Liver (tissue), 9 donors: ENCODE results near the gene DOCK1. TPM values are rescaled to one million over a fixed set of nuclear protein-coding genes. Genes with fewer than 3 reads are reported as not detected.

Source experiments
- DNase-seq: peaks from one replicate; pipeline ENCODE4 v3.0.0-alpha.2; 2017; ENCODE audit warnings: low spot score
- H3K27ac ChIP-seq, 2 donors: one replicate each; pipeline ENCODE4 v1.7.0; 2013; ENCODE audit warnings: inconsistent platforms in 2 of 2, low read length in 2 of 2, control low read depth in 1 of 2, low read depth in 1 of 2, mild to moderate bottlenecking in 1 of 2
- H3K27me3 ChIP-seq, 4 donors: one replicate each; pipeline versions ENCODE4 v1.6.1 to v1.7.0; 2013; ENCODE audit warnings: low read length in 3 of 4, inconsistent platforms in 1 of 4, mild to moderate bottlenecking in 1 of 4, moderate library complexity in 1 of 4; ENCODE audit not compliant: control insufficient read depth in 4 of 4, insufficient read depth in 4 of 4
- H3K36me3 ChIP-seq, 4 donors: one replicate each; pipeline versions ENCODE4 v1.6.1 to v1.7.0; 2013; ENCODE audit warnings: low read length in 3 of 4, mild to moderate bottlenecking in 3 of 4, low read depth in 1 of 4, moderate library complexity in 1 of 4; ENCODE audit not compliant: control insufficient read depth in 4 of 4, insufficient read depth in 3 of 4
- H3K4me1 ChIP-seq, 4 donors: one replicate each; pipeline versions ENCODE4 v1.6.1 to v1.7.0; 2013; ENCODE audit warnings: low read length in 3 of 4, mild to moderate bottlenecking in 3 of 4, moderate library complexity in 1 of 4; ENCODE audit not compliant: control insufficient read depth in 4 of 4, insufficient read depth in 4 of 4
- H3K4me3 ChIP-seq, 3 donors: one replicate each; pipeline versions ENCODE4 v1.6.1 to v1.7.0; 2013; ENCODE audit warnings: low read length in 3 of 3, control low read depth in 1 of 3, low read depth in 1 of 3, mild to moderate bottlenecking in 1 of 3
- H3K9ac ChIP-seq, 2 donors: one replicate each; pipeline ENCODE4 v1.7.0; 2013; ENCODE audit warnings: low read length in 2 of 2, mild to moderate bottlenecking in 2 of 2, moderate library complexity in 2 of 2, control low read depth in 1 of 2, low read depth in 1 of 2
- H3K9me3 ChIP-seq, 4 donors: one replicate each; pipeline versions ENCODE4 v1.6.1 to v1.7.0; 2013; ENCODE audit warnings: low read length in 3 of 4; ENCODE audit not compliant: control insufficient read depth in 4 of 4
- ATF3 ChIP-seq: IDR thresholded peaks from 2 replicates; pipeline ENCODE4 v1.6.1; 2016; ENCODE audit warnings: antibody characterized with exemption
- CTCF ChIP-seq: fragments of 150-350 bp; IDR thresholded peaks from 2 replicates; pipeline ENCODE4 v1.5.1; 2017; ENCODE audit warnings: improper control_type of control experiment, low read depth, low read length; ENCODE audit not compliant: missing input control
- EGR1 ChIP-seq, 2 donors: IDR thresholded peaks; 2 replicates each; pipeline ENCODE4 v1.6.1; 2016 to 2018; ENCODE audit warnings: antibody characterized with exemption in 2 of 2, low read depth in 2 of 2
- FOXA1 ChIP-seq: IDR thresholded peaks from 2 replicates; pipeline ENCODE4 v1.6.1; 2016; ENCODE audit warnings: antibody characterized with exemption
- FOXA2 ChIP-seq: IDR thresholded peaks from 2 replicates; pipeline ENCODE4 v1.6.1; 2016; ENCODE audit warnings: antibody characterized with exemption
- GABPA ChIP-seq, 2 donors: IDR thresholded peaks in 1 of 2; conservative IDR thresholded peaks in 1 of 2; 2 replicates each; pipeline ENCODE4 v1.6.1; 2016; ENCODE audit warnings: antibody characterized with exemption in 2 of 2, mild to moderate bottlenecking in 1 of 2, moderate library complexity in 1 of 2
- HNF4A ChIP-seq, 2 donors: conservative IDR thresholded peaks; 2 replicates each; pipeline ENCODE4 v1.6.1; 2016; ENCODE audit warnings: antibody characterized with exemption in 2 of 2, mild to moderate bottlenecking in 2 of 2
- HNF4G ChIP-seq: IDR thresholded peaks from 2 replicates; pipeline ENCODE4 v1.6.1; 2016; ENCODE audit warnings: antibody characterized with exemption
- JUND ChIP-seq, 2 donors: IDR thresholded peaks; 2 replicates each; pipeline ENCODE4 v1.6.1; 2016; ENCODE audit warnings: antibody characterized with exemption in 2 of 2
- MAX ChIP-seq: IDR thresholded peaks from 2 replicates; pipeline ENCODE4 v1.6.1; 2016; ENCODE audit warnings: antibody characterized with exemption
- NR2F2 ChIP-seq: IDR thresholded peaks from 2 replicates; pipeline ENCODE4 v1.6.1; 2016; ENCODE audit warnings: antibody characterized with exemption
- RAD21 ChIP-seq, 2 donors: IDR thresholded peaks; 2 replicates each; pipeline ENCODE4 v1.6.1; 2016; ENCODE audit warnings: antibody characterized with exemption in 2 of 2, mild to moderate bottlenecking in 2 of 2
- REST ChIP-seq: IDR thresholded peaks from 2 replicates; pipeline ENCODE4 v1.6.1; 2016; ENCODE audit warnings: antibody characterized with exemption, mild to moderate bottlenecking
- RXRA ChIP-seq, 2 donors: IDR thresholded peaks; 2 replicates each; pipeline ENCODE4 v1.6.1; 2017 to 2018; ENCODE audit warnings: antibody characterized with exemption in 2 of 2, mild to moderate bottlenecking in 1 of 2
- SP1 ChIP-seq: IDR thresholded peaks from 2 replicates; pipeline ENCODE4 v1.6.1; 2018; ENCODE audit warnings: antibody characterized with exemption, mild to moderate bottlenecking
- TAF1 ChIP-seq: conservative IDR thresholded peaks from 2 replicates; pipeline ENCODE4 v1.6.1; 2016; ENCODE audit warnings: antibody characterized with exemption, mild to moderate bottlenecking
- YY1 ChIP-seq: IDR thresholded peaks from 2 replicates; pipeline ENCODE4 v1.6.1; 2016; ENCODE audit warnings: antibody characterized with exemption, mild to moderate bottlenecking
- ZBTB33 ChIP-seq: IDR thresholded peaks from 2 replicates; pipeline ENCODE4 v1.6.1; 2016; ENCODE audit warnings: antibody characterized with exemption
- WGBS: extraction: QIAGEN DNeasy Blood & Tissue Kit; methylation state at CpG from one replicate; pipeline ENCODE4 v1.1.7; 2013; 5-methylcytosine and 5-hydroxymethylcytosine counted together
- polyA plus RNA-seq, 2 donors: library from polyadenylated mRNA; stranded (reverse) in 1 of 2; unstranded in 1 of 2; fragments of 200-250 nt in 1 of 2; fragments of >200 nt in 1 of 2; fragmentation: Nextera tagmentation in 1 of 2; extraction: Ambion mirVana in 1 of 2; gene quantifications; one replicate each; pipeline versions ENCODE4 v1.2.1 to v1.2.3, GENCODE V29; 2013 to 2015
- total RNA-seq, 2 donors: library from RNA; depleted of rRNA; stranded (reverse); fragments of >200 nt; gene quantifications; one replicate each; pipeline ENCODE4 v1.2.3, GENCODE V29; 2014
- donor health status: healthy.
- donor health status: healthy.
- donor health status: healthy.
- donor health status: healthy.
- donor health status: healthy.

DOCK1 gene
- total and polyA plus RNA-seq, 4 donors: 3.8 to 28.8 (median 9.1) TPM

GRCh38 chr10:126955396-126955795 is 50.2 kb downstream of the DOCK1 start:
- Histone ChIP-seq H3K36me3 (no peaks in the 10 kb centered on the region), H3K4me1 (no peaks in the 10 kb centered on the region), H3K27me3 (no peaks in the 10 kb centered on the region), H3K4me3 (no peak overlapping the region), H3K9ac (no peak overlapping the region), H3K27ac (no peak overlapping the region), H3K9me3 (no peaks in the 10 kb centered on the region)
- 88% methylated on average over 8 of the region's 8 CpGs for WGBS
- no peak for DNase-seq
- TF ChIP-seq MAX (no peak), CTCF (no peak), FOXA1 (no peak), RXRA (IDR thresholded peaks at IDR 0.05) (no peak), GABPA (IDR thresholded peaks at IDR 0.05 in 1 of 2, conservative IDR thresholded peaks at IDR 0.05 in 1 of 2) (no peak), ATF3 (no peak), REST (no peak), HNF4G (no peak), HNF4A (conservative IDR thresholded peaks at IDR 0.05) (no peak), YY1 (no peak), NR2F2 (no peak), TAF1 (no peak), EGR1 (IDR thresholded peaks at IDR 0.05; ENCODE audit: low read depth in 2 of 2) (no peak), SP1 (no peak), FOXA2 (no peak), RAD21 (IDR thresholded peaks at IDR 0.05) (no peak), ZBTB33 (no peak), JUND (IDR thresholded peaks at IDR 0.05) (no peak)
